Measurements from ENCODE around the gene ACER3.

ACER3 gene

GRCh38 chr11:77037057-77037456 is 176.3 kb downstream of the ACER3 start:
- no peaks in the 10 kb centered on the region for H3K4me1 ChIP-seq
- H3K9ac ChIP-seq, result no peak overlapping the region
- H3K4me2 ChIP-seq (ENCODE audit: low read length), result no peak overlapping the region
- no peak overlapping the region for H2AFZ ChIP-seq
- TF ChIP-seq, protein P1, sequence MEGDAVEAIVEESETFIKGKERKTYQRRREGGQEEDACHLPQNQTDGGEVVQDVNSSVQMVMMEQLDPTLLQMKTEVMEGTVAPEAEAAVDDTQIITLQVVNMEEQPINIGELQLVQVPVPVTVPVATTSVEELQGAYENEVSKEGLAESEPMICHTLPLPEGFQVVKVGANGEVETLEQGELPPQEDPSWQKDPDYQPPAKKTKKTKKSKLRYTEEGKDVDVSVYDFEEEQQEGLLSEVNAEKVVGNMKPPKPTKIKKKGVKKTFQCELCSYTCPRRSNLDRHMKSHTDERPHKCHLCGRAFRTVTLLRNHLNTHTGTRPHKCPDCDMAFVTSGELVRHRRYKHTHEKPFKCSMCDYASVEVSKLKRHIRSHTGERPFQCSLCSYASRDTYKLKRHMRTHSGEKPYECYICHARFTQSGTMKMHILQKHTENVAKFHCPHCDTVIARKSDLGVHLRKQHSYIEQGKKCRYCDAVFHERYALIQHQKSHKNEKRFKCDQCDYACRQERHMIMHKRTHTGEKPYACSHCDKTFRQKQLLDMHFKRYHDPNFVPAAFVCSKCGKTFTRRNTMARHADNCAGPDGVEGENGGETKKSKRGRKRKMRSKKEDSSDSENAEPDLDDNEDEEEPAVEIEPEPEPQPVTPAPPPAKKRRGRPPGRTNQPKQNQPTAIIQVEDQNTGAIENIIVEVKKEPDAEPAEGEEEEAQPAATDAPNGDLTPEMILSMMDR (IDR thresholded peaks at IDR 0.05), result no peak
- no peaks in the 10 kb centered on the region for H3K27me3 ChIP-seq (ENCODE audit: control insufficient read depth, insufficient read depth, low read length)
- H3K79me2 ChIP-seq, result no peaks in the 10 kb centered on the region
- H3K4me3 ChIP-seq (ENCODE audit: low read depth, low read length), result no peak overlapping the region
- H3K27ac ChIP-seq, result no peak overlapping the region
- H3K36me3 ChIP-seq (ENCODE audit: control insufficient read depth, insufficient read depth, low read length), result no peaks in the 10 kb centered on the region
- no peaks in the 10 kb centered on the region for H3K9me3 ChIP-seq (ENCODE audit: control insufficient read depth, low read length)

DNA sequence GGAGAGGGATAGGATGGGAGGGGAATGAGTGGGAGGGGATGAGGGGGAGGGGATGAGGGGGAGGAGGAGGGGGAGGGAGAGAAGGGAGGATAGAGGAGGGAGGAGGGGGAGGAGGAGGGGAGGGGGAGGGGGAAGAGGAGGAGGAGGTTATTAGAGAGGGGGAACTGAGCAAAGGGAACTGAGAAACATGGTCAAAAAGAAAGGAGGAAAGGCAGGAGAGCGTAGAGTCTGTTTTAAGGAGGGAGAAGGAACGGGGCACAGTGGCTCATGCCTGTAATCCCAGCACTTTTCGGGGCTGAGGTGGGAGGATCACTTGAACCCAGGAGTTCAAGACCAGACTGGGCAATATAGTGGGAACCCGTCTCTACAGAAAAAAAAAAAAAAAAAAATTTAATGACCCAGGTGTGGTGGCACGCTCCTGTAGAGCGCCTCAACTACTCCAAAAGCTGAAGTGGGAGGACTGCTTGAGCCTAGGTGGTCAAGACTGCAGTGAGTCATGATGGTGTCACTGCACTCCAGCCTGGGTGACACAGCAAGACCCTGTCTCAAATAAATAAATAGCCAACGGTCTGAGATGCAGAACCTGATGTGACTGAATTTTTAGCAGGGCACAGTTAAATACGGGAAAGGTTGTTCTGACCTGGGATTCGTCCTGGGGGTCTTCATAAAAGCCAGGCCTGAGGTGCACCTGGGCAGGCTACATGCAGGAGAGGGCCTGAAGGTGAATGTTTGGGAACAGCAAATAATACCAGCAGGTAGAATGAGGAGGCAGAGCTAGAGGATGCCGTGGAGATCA is 177.5 kb downstream of the ACER3 start:
- Histone ChIP-seq H3K27me3 (ENCODE audit: control insufficient read depth, insufficient read depth, low read length) (no peaks in the 10 kb centered on the region), H2AFZ (no peak overlapping the region), H3K79me2 (no peaks in the 10 kb centered on the region), H3K4me2 (ENCODE audit: low read length) (no peak overlapping the region), H3K27ac (no peak overlapping the region), H3K9ac (no peak overlapping the region), H3K36me3 (ENCODE audit: control insufficient read depth, insufficient read depth, low read length) (no peaks in the 10 kb centered on the region), H3K9me3 (ENCODE audit: control insufficient read depth, low read length) (no peaks in the 10 kb centered on the region), H3K4me1 (no peaks in the 10 kb centered on the region), H3K4me3 (ENCODE audit: low read depth, low read length) (no peak overlapping the region)
- TF ChIP-seq, protein P1 (IDR thresholded peaks at IDR 0.05), result no peak

DNA sequence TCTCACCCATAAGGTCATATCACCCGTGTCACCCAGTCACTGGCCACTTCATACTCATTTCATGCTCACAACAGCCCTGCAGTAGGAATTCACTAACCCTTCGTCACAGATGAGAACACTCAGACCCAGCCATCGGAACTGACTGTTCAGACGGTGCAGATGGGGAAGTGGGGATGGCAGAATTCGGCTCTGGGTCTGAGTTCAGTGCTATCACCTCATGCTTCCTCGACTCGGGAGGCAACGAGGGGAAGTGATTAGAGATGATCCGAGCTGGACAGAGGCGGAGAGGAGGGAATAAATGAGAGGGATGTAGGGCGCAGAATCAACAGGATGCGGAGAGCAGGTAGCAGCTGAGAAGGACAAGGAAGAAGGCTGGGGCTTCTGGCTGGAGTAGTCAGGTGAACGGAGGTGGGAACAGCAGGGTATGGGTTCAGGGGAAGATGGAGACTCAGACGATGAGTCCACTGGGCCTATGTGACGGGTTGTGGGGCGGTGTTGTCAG is 178.2 kb downstream of the ACER3 start:
- Histone ChIP-seq H3K4me3 (ENCODE audit: low read depth, low read length) (no peak overlapping the region), H3K9me3 (ENCODE audit: control insufficient read depth, low read length) (no peaks in the 10 kb centered on the region), H3K36me3 (ENCODE audit: control insufficient read depth, insufficient read depth, low read length) (no peaks in the 10 kb centered on the region), H3K9ac (no peak overlapping the region), H2AFZ (no peak overlapping the region), H3K4me1 (no peaks in the 10 kb centered on the region), H3K4me2 (ENCODE audit: low read length) (no peak overlapping the region), H3K27me3 (ENCODE audit: control insufficient read depth, insufficient read depth, low read length) (no peaks in the 10 kb centered on the region), H3K79me2 (no peaks in the 10 kb centered on the region), H3K27ac (no peak overlapping the region)
- TF ChIP-seq, protein P1 (IDR thresholded peaks at IDR 0.05), result no peak

DNA sequence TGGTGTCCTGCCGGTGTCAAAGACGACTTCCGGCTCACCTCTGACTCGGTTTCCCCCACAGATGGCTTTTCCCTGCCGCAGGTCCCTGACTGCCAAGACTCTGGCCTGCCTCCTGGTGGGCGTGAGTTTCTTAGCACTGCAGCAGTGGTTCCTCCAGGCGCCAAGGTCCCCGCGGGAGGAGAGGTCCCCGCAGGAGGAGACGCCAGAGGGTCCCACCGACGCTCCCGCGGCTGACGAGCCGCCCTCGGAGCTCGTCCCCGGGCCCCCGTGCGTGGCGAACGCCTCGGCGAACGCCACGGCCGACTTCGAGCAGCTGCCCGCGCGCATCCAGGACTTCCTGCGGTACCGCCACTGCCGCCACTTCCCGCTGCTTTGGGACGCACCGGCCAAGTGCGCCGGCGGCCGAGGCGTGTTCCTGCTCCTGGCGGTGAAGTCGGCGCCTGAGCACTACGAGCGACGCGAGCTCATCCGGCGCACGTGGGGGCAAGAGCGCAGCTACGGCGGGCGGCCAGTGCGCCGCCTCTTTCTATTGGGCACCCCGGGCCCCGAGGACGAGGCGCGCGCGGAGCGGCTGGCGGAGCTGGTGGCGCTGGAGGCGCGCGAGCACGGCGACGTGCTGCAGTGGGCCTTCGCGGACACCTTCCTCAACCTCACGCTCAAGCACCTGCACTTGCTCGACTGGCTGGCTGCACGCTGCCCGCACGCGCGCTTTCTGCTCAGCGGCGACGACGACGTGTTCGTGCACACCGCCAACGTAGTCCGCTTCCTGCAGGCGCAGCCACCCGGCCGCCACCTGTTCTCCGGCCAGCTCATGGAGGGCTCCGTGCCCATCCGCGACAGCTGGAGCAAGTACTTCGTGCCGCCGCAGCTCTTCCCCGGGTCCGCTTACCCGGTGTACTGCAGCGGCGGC is 179.0 kb downstream of the ACER3 start:
- TF ChIP-seq, protein P1 (IDR thresholded peaks at IDR 0.05), result no peak
- H3K9ac ChIP-seq, result no peak overlapping the region
- H3K4me2 ChIP-seq (ENCODE audit: low read length), result peak overlapping the region; percentile 31
- peak overlapping the region; percentile 42 for H2AFZ ChIP-seq
- H3K27me3 ChIP-seq (ENCODE audit: control insufficient read depth, insufficient read depth, low read length), result no peaks in the 10 kb centered on the region
- no peak overlapping the region for H3K4me3 ChIP-seq (ENCODE audit: low read depth, low read length)
- no peaks in the 10 kb centered on the region for H3K4me1 ChIP-seq
- H3K9me3 ChIP-seq (ENCODE audit: control insufficient read depth, low read length), result no peaks in the 10 kb centered on the region
- H3K27ac ChIP-seq, result no peak overlapping the region
- H3K79me2 ChIP-seq, result no peaks in the 10 kb centered on the region
- H3K36me3 ChIP-seq (ENCODE audit: control insufficient read depth, insufficient read depth, low read length), result no peaks in the 10 kb centered on the region
